Measurements from ENCODE around the gene HASPIN. TPM values are rescaled to one million over a fixed set of nuclear protein-coding genes. Genes with fewer than 3 reads are reported as not detected.

Gene HASPIN
- total RNA-seq, 2 donors from 2014 or later: 14.7 to 24.6 TPM

GRCh38 chr17:3681565-3681964, 42.1 kb upstream of the HASPIN start:
- H3K9ac ChIP-seq (ENCODE audit: extremely low read depth, low read length, poor library complexity, severe bottlenecking): no peak overlapping the region

GRCh38 chr17:3682033-3682432, 41.7 kb upstream of the HASPIN start:
- peaks cover 7% of the 10 kb centered on the region for H3K4me1 ChIP-seq (ENCODE audit: control insufficient read depth, insufficient read depth, low read length)
- WGBS, 2 experiments (ENCODE audit: insufficient coverage in 1 of 2, insufficient read length in 1 of 2): 89 to 97% methylated on average over 10 to 12 of the region's 12 CpGs
- no peaks in the 10 kb centered on the region for H3K36me3 Mint-ChIP-seq (ENCODE audit: low read depth)

More at GRCh38 chr17:3681565-3681964, 42.1 kb upstream of the HASPIN start:
- Histone ChIP-seq H3K27me3 (ENCODE audit: control insufficient read depth, insufficient read depth, low read length, poor library complexity, severe bottlenecking) (no peaks in the 10 kb centered on the region), H3K9me3 (ENCODE audit: control insufficient read depth, low read length) (no peaks in the 10 kb centered on the region), H3K27ac (ENCODE audit: low read depth, low read length) (no peak overlapping the region), H3K4me3 (ENCODE audit: low read length) (no peak overlapping the region), H3K4me1 (ENCODE audit: control insufficient read depth, insufficient read depth, low read length) (peaks cover 7% of the 10 kb centered on the region), H3K36me3 (ENCODE audit: control insufficient read depth, insufficient read depth, low read length) (no peaks in the 10 kb centered on the region)
- H3K36me3 Mint-ChIP-seq (ENCODE audit: low read depth): no peaks in the 10 kb centered on the region
- TF ChIP-seq CTCF (conservative IDR thresholded peaks at IDR 0.05): no peak
- H3K27me3 Mint-ChIP-seq (ENCODE audit: insufficient read depth): peaks cover 13% of the 10 kb centered on the region
- 91 to 93% methylated on average over 9 to 20 of the region's 20 CpGs for WGBS, 2 experiments (ENCODE audit: insufficient coverage in 1 of 2, insufficient read length in 1 of 2)
- H3K27ac Mint-ChIP-seq: no peak overlapping the region
- no peak overlapping the region for H3K4me3 Mint-ChIP-seq
- H3K9me3 Mint-ChIP-seq: no peaks in the 10 kb centered on the region
- no peak for DNase-seq
- peaks cover 10% of the 10 kb centered on the region for H3K4me1 Mint-ChIP-seq

GRCh38 chr17:3683054-3683511, 40.6 kb upstream of the HASPIN start:
- peak; percentile 99 for TF ChIP-seq CTCF (conservative IDR thresholded peaks at IDR 0.05)
- Histone ChIP-seq H3K9ac (ENCODE audit: extremely low read depth, low read length, poor library complexity, severe bottlenecking) (no peak overlapping the region), H3K27ac (ENCODE audit: low read depth, low read length) (no peak overlapping the region), H3K27me3 (ENCODE audit: control insufficient read depth, insufficient read depth, low read length, poor library complexity, severe bottlenecking) (no peaks in the 10 kb centered on the region), H3K36me3 (ENCODE audit: control insufficient read depth, insufficient read depth, low read length) (no peaks in the 10 kb centered on the region), H3K9me3 (ENCODE audit: control insufficient read depth, low read length) (no peaks in the 10 kb centered on the region), H3K4me1 (ENCODE audit: control insufficient read depth, insufficient read depth, low read length) (peaks cover 2% of the 10 kb centered on the region), H3K4me3 (ENCODE audit: low read length) (no peak overlapping the region)
- H3K9me3 Mint-ChIP-seq: no peaks in the 10 kb centered on the region
- 62 to 69% methylated on average over 5 to 7 of the region's 10 CpGs for WGBS, 2 experiments (ENCODE audit: insufficient coverage in 1 of 2, insufficient read length in 1 of 2)
- H3K27me3 Mint-ChIP-seq (ENCODE audit: insufficient read depth): peaks cover 13% of the 10 kb centered on the region
- no peaks in the 10 kb centered on the region for H3K36me3 Mint-ChIP-seq (ENCODE audit: low read depth)
- DNase-seq: peak; percentile 92
- H3K4me3 Mint-ChIP-seq: no peak overlapping the region
- peaks cover 1% of the 10 kb centered on the region for H3K4me1 Mint-ChIP-seq
- H3K27ac Mint-ChIP-seq: no peak overlapping the region

More at GRCh38 chr17:3682033-3682432, 41.7 kb upstream of the HASPIN start:
- Histone ChIP-seq H3K27me3 (ENCODE audit: control insufficient read depth, insufficient read depth, low read length, poor library complexity, severe bottlenecking) (no peaks in the 10 kb centered on the region), H3K9ac (ENCODE audit: extremely low read depth, low read length, poor library complexity, severe bottlenecking) (no peak overlapping the region), H3K9me3 (ENCODE audit: control insufficient read depth, low read length) (no peaks in the 10 kb centered on the region), H3K27ac (ENCODE audit: low read depth, low read length) (no peak overlapping the region), H3K36me3 (ENCODE audit: control insufficient read depth, insufficient read depth, low read length) (no peaks in the 10 kb centered on the region), H3K4me3 (ENCODE audit: low read length) (no peak overlapping the region)
- DNase-seq: no peak
- peaks cover 10% of the 10 kb centered on the region for H3K4me1 Mint-ChIP-seq
- TF ChIP-seq CTCF (conservative IDR thresholded peaks at IDR 0.05): no peak
- no peaks in the 10 kb centered on the region for H3K9me3 Mint-ChIP-seq
- H3K27ac Mint-ChIP-seq: no peak overlapping the region
- peaks cover 13% of the 10 kb centered on the region for H3K27me3 Mint-ChIP-seq (ENCODE audit: insufficient read depth)
- H3K4me3 Mint-ChIP-seq: no peak overlapping the region

All from endodermal cell (in vitro differentiated cells).